ENCODE data around the gene ZNF19. TPM values are rescaled to one million over a fixed set of nuclear protein-coding genes. Genes with fewer than 3 reads are reported as not detected.

The ZNF19 gene
- total and polyA plus RNA-seq, 9 of the 15 experiments (the other 6 are each of a cell fraction or from before 2014, with no cell fraction given) = 1.2 to 2.8 (median 1.8) TPM

DNA sequence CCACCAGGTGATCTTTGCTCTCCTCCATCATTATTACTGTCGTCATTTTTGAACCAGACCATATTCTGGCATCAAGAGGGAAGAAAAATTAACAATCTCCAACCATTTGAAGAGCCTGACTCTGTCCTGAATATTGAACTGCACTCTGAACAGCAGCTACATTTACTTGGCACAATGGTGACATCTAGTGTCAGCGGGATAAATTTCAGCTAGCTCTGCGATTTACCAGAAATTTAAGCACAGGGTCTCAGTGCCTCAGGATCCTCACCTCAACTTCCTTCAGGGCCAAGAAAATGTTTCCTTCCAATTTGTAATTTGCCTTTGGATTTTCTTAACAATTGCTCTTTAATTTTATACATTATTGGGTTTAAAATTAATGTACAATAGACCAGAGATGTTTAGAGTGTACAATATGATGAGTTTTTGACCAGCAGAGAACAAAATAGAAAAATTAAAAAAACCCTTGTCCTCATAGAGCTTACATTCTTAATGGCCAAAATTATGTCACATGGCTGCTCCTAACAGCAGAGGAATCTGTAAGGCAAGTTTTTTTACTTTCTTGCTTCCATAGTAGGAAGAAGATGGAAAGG lies 10.7 kb upstream of the ZNF19 start (continued):
- TF ChIP-seq PHB2 (IDR thresholded peaks at IDR 0.05; ENCODE audit: low read depth) = no peak
- TF ChIP-seq ZMIZ1 (IDR thresholded peaks at IDR 0.05; ENCODE audit: low read depth in 2 of 2, low read length in 2 of 2) = no peak
- TF ChIP-seq NR2C2 (CRISPR knock-in tag; IDR thresholded peaks at IDR 0.05) = no peak
- TF ChIP-seq NR2C2 (tag; IDR thresholded peaks at IDR 0.05) = no peak
- TF ChIP-seq HEY1 (CRISPR knock-in tag; IDR thresholded peaks at IDR 0.05; ENCODE audit: borderline replicate concordance) = no peak
- TF ChIP-seq ARID4B (CRISPR knock-in tag; IDR thresholded peaks at IDR 0.05) = no peak
